HG02588 (cell line): ENCODE results near the gene ACBD3.
A peak's percentile ranks its signal among the peaks of the same experiment; 100 is the strongest.

Source experiments
- ATAC-seq: cut with Tn5 transposase; IDR thresholded peaks from one replicate; pipeline ENCODE4 v1.9.1; 2021; ENCODE audit warnings: mild to moderate bottlenecking, moderate library complexity; ENCODE audit not compliant: unreplicated experiment

ACBD3 gene

GRCh38 chr1:226135059-226135651, 51.4 kb downstream of the ACBD3 start:
- ATAC-seq: no peak

DNA sequence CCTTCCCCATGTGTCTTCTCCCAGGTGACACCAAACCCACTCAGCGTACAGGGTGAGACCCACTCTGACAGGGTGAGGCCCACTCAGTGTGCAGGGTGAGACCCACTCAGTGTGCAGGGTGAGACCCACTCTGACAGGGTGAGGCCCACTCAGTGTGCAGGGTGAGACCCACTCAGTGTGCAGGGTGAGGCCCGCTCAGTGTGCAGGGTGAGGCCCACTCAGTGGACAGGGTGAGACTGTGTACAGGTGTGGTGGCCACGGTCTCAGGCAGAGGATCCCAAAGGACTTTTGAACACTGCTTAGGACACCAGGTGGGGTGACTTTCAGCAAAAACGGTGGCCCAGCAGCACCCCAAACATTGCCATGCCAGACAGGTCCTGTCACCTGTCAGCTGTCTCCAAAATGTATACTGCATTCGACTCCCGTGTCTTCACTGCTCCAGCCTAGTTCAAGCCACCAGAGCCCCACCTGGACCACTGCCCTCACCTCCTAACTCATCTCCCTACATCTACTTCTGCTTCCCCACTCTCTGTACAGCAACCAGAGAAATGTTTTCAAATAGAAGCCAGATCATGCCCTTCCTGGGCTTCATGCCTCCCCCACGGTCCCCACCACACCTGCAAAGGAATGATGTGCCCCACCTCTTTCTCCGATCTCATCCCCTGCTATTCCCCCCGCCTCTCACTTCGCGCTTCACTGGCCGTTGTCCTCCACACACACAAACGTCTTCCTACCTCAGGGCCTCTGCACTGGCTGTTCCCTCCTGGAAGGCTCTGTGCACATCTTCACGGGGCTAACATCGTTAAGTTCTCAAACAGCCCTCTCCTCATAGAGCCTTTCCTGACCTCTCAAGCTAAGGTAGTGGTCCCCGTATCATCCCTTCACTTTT, 52.1 kb downstream of the ACBD3 start:
- no peak for ATAC-seq

- peak; percentile 7 for ATAC-seq
These were observed 52.9 kb downstream of the ACBD3 start for GRCh38 chr1:226133504-226134123.

DNA sequence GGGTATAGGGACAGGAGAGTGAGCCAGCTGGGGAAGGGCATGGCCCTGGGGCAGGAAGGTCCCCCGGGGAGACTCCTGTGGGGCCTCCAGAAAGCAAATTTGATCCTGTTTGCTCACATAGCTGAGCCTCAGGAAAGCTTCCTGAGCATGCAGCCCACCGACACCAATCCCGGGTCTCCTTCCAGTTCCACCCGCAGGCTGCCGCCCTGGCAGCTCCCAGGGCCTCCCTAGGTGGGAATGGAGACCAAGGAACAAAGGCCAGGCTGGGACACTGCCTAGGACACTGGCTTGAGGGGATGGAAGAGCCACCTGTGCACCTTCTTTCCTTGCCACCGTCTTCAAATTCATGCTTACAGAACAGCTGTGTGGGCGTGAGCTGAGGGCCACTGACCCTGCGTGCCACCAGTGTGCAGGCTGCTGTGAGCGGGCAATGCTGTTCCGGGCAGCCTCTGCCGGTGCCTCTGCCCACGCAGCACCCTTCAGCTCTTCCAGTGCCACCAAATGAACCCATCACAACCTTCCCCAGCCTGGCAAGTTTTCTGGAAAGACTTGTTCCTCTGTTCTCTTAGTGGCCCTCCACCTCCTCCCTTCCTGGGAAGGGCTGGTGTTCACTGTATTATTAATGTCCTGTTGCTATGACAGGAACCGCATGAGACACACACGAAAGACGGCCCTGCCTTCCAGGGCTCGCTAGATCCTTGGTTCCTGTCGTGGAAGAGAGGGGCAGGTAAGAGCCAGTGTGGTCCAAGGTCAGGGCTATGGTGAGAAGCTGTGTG, 53.6 kb downstream of the ACBD3 start:
- ATAC-seq: peak; percentile 54

- ATAC-seq: no peak
These were observed 54.9 kb downstream of the ACBD3 start for GRCh38 chr1:226131639-226132038.

DNA sequence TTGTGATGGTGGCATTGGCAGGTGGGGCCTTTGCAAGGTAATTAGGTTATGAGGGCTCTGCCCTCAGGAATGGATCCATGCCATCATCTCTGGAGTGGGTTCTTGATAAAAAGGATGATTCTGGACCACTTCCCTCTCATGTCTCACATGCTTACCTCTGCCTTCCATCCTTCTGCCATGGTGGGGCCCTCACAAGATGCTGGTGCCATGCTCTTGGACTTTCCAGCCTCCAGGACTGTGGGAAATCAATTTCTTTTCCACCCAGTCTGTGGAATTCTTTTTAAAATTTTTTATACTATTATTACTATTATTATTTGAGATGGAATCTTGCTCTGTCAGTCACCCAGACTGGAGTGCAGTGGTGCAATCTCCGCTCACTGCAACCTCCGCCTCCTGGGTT, 57.3 kb downstream of the ACBD3 start:
- ATAC-seq: no peak

DNA sequence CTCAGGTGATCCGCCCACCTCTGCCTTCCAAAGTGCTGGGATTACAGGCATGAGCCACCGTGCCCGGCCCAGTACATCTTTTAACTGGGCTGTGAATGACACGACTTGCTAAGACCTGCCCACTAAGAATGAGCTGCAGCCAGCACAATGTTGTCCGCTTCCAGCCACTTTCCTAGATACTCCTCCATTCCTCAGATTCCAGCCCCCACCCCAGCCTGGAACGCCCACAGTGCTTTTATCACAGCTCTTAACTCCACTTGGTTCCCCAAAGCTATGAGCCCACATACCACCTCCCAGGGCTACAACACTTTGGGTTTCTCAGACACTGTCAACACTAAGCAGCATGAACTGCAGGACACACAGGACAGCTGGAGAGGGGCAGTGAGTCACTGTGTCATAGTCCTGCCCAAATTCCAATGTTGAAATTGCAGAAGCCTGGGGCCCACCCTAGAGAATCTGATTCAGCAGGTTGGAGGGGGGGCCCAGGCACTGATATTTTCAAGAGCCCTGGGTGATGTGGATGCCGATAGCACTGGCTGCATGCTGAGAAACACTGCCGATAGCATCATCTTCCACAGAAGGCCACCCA, 58.0 kb downstream of the ACBD3 start:
- no peak for ATAC-seq

DNA sequence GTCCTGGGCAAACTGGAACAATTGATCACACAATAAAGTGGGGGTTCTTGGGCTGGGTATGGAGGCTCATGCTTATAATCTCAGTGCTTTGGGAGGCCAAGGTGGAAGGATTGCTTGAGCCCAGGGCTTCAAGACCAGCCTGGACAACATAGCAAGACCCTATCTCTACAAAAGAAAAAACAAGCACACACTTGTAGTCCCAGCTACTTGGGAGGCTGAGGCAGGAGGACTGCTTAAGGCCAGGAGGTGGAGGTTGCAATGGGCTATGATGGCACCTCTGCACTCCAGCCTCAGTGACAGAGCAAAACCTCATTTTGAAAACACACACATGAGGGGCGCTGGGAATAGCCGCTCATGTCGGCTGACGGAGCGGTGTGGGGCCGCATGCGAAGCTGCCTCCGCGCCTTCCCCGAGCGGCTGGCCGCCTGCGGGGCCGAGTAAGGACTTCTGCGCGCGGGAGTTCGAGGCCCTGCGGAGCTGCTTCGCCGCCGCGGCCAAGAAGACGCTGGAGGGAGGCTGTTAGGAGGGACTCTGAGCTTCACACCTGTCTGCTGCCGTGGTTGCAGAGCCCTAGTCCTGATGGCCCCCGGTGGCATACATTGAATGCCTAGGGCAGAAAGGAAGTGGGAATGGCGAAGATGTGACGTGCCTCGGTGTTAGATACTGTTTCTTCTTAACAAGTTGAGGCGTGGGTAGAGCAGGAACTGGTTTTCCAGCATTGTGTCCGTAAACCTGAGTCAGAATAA, 59.5 kb downstream of the ACBD3 start:
- no peak for ATAC-seq

- no peak for ATAC-seq
These were observed 60.7 kb downstream of the ACBD3 start for GRCh38 chr1:226125831-226126230.

GRCh38 chr1:226125097-226125630, 61.4 kb downstream of the ACBD3 start:
- ATAC-seq: peak; percentile 23

GRCh38 chr1:226123591-226124471, 62.7 kb downstream of the ACBD3 start:
- no peak for ATAC-seq

- ATAC-seq: no peak
These were observed 63.4 kb downstream of the ACBD3 start for GRCh38 chr1:226123212-226123560.

DNA sequence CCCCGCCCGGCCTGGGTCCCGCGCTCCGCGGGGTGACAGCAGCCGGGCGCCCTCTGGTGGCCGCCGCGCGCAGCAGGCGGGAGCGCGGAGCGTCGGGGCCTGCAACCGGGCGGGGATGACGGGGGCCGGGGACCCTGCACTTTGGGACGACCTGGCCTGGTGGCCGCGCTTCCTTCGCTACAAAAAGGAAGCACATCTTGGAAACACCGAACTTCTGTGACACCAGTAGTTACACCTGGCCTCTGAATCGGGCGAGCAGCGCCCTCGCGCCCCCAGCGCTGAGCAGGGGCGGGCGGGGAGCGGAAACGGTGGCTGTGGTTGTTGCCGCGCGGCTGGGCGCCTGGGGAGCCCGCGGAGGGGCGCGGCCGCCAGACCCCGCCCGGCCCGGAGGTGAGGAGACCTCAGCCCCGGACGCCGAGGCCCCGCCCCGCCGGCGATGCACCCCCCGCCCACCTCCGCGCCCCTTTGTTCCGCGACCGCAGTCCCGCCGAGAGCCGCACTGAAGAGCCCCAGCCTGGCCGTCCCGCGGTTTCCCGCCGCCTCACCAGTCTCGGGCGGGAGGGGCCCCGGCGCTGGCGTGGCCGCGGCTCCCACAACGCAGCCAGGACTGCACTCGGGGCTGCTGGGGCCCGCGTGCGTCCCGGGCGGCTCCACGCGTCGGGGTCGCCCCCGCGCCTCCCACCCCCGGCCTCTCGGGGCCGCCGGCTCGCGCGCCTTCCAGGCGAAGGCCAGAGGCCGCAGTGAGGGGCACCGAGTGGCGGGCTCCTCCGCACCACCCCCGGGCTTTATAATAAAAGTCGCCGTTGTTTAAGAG, 64.7 kb downstream of the ACBD3 start:
- ATAC-seq: peak; percentile 60

- ATAC-seq: no peak
These were observed 65.4 kb downstream of the ACBD3 start for GRCh38 chr1:226121049-226121586.

DNA sequence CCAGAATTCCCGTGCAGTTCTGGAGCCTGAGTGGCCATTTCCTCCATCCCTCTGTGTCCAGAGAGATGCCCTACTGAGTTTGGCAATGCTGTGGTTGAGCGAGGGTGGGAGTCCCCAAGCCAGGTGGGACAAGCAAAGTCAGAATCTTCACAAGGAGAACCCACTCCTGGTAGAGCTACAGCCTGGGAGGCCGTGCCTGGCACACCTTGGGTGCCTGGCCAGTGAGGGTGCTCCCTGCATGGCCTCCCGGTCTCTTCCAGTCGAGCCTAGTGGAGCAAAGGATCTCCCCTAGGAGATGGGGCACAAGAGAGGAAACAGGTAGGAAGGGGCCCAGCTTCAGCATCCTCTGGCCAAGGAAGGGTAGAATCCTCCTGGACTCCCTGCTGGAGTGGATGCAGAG, 66.1 kb downstream of the ACBD3 start:
- no peak for ATAC-seq

DNA sequence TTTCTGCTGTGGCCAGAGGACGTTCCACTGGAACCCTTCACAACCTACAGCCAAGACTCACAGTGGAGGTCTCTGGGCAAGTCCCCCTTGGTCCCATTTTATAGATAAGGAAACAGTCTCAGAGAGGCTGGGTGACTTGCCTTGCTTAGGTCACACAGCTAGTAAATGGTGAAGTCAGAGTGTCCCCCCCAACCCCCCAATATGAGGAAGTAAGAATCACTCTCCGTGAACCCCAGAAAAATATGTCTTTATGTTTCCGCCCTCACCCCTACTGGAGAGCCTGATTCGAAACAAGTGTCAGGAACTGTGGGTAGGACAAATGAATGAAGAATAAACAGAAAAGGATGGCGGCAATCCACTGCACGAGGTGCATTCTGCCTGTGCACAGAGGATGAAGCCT, 67.4 kb downstream of the ACBD3 start:
- ATAC-seq: no peak

DNA sequence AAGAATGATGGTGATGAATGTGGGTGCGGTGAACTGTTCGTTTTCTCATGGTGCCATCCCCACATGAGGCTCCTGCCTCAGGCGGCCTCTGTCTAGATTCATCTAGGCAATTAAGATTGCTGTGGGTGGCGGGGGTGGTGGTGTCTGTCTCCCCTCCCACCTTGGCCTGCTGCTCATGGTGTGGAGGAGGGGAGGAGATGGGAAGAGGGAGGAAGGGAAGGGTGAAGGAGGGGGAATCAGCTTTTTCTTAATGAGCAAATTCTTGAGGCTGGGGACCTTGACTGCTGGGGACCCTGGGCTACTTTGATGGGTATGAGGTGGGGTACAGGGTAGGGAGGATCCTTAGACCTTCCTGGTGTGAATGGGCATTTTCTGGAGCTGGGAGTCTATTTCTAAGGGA, 68.2 kb downstream of the ACBD3 start:
- ATAC-seq: no peak

DNA sequence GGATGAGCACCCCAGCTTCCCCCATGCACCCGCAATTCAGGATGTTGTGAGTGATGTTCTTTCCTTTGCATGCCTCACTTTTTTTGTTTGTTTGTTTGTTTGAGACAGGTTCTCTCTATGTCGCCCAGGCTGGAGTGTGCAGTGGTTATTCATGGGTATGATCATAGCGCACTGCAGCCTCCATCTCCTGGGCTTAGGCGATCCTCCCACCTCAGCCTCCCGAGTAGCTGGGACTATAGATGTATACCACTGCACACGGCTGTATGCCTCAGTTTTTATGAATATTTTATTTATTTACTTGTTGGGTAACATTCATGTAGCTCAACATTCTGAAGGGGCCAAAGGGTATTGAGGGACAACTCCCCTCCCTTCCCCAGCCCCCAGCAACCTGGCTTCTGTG, 69.2 kb downstream of the ACBD3 start:
- ATAC-seq: no peak
